Gastroesophageal sphincter (tissue), 4 donors: ENCODE data around the gene DPEP1. TPM values are rescaled to one million over a fixed set of nuclear protein-coding genes. Genes with fewer than 3 reads are reported as not detected.

Experiments used
- ATAC-seq: fragments of 150-250 bp; one replicate; pipeline ENCODE4 v1.9.1; 2016; ENCODE audit warnings: mild to moderate bottlenecking, moderate library complexity
- H3K27ac ChIP-seq, 4 donors: fragments of 200-600 bp; sonication (generic) in 3 of 4; 1 replicate in 3 of 4; 2 replicates in 1 of 4; pipeline ENCODE4 v1.5.1; 2016 to 2019
- H3K27me3 ChIP-seq: fragments of 200-600 bp; sonication (generic); one replicate; pipeline ENCODE4 v1.5.1; 2019
- H3K36me3 ChIP-seq, 2 donors: fragments of 200-600 bp; sonication (generic); one replicate each; pipeline ENCODE4 v1.5.1; 2019; ENCODE audit warnings: control low read depth in 1 of 2
- H3K4me1 ChIP-seq, 3 donors: fragments of 200-600 bp; sonication (generic); 1 replicate in 2 of 3; 2 replicates in 1 of 3; pipeline ENCODE4 v1.5.1; 2016 to 2019; ENCODE audit warnings: control low read depth in 2 of 3
- H3K4me3 ChIP-seq, 2 donors: fragments of 200-600 bp; sonication (generic); one replicate each; pipeline ENCODE4 v1.5.1; 2019; ENCODE audit warnings: mild to moderate bottlenecking in 1 of 2, moderate library complexity in 1 of 2
- H3K9me3 ChIP-seq, 3 donors: fragments of 200-600 bp; sonication (generic); one replicate each; pipeline ENCODE4 v1.5.1; 2017 to 2019; ENCODE audit warnings: control low read depth in 2 of 3
- CTCF ChIP-seq, 4 experiments: fragments of 200-600 bp in 2 of 4; fragments of 450-650 bp in 2 of 4; sonication (generic) in 1 of 4; IDR thresholded peaks; one replicate each; pipeline ENCODE4 v1.5.1; 2017 to 2019; ENCODE audit warnings: antibody characterized with exemption in 4 of 4, mild to moderate bottlenecking in 2 of 4, moderate library complexity in 2 of 4
- EP300 ChIP-seq: sonication (generic); formaldehyde crosslinking; IDR thresholded peaks from one replicate; pipeline ENCODE4 v1.6.1; 2017; ENCODE audit warnings: antibody characterized with exemption, mild to moderate bottlenecking
- POLR2A ChIP-seq, 2 donors: fragments of 450-650 bp; IDR thresholded peaks; one replicate each; pipeline ENCODE4 v1.6.1; 2017; ENCODE audit warnings: antibody characterized with exemption in 2 of 2, mild to moderate bottlenecking in 2 of 2, moderate library complexity in 1 of 2
- POLR2AphosphoS5 ChIP-seq: sonication (generic); formaldehyde crosslinking; IDR thresholded peaks from one replicate; pipeline ENCODE4 v1.6.1; 2017; ENCODE audit warnings: antibody characterized with exemption
- WGBS, 2 donors: methylation state at CpG; one replicate each; pipeline ENCODE4 v1.1.5; 2018; ENCODE audit warnings: low coverage in 1 of 2; 5-methylcytosine and 5-hydroxymethylcytosine counted together
- total RNA-seq, 4 donors: library from RNA; depleted of rRNA; stranded (reverse); fragments of >200 nt; gene quantifications; one replicate each; pipeline ENCODE4 v1.1.0, GENCODE V29; 2016

The DPEP1 gene
- total RNA-seq, 4 donors from 2014 or later = 0.54 TPM; not detected in 3

GRCh38 chr16:89656435-89657121 lies 43.1 kb downstream of the DPEP1 start:
- Histone ChIP-seq H3K4me1 (peaks cover 0 to 27% (median 16%) of the 10 kb centered on the region in 3 donors), H3K27me3 (no peaks in the 10 kb centered on the region), H3K4me3 (peak overlapping the region; percentile 56 to 99), H3K36me3 (peaks cover 0 to 43% of the 10 kb centered on the region in 2 donors), H3K9me3 (no peaks in the 10 kb centered on the region), H3K27ac (peak overlapping the region in 3 of 4 donors; percentile 86 to 88 (median 87))
- no peak for TF ChIP-seq POLR2A (IDR thresholded peaks at IDR 0.05)
- TF ChIP-seq POLR2AphosphoS5 = no peak
- no peak for TF ChIP-seq CTCF (IDR thresholded peaks at IDR 0.05)
- TF ChIP-seq EP300 = no peak
- 20 to 57% methylated on average over 7 to 8 of the region's 32 CpGs for WGBS, 2 donors
- no peak for ATAC-seq

GRCh38 chr16:89657442-89658220 lies 44.2 kb downstream of the DPEP1 start, which contains the start of the genes CHMP1A and SPATA33:
TSS of gene CHMP1A (minus strand) at chr16:89657708. CDS start at chr16:89657588, 120 bp downstream.
TSS of gene SPATA33 (plus strand) at chr16:89657836. CDS start at chr16:89657912, 76 bp downstream.
- 0% methylated on average over 4 of the region's 99 CpGs; no CpG with 5 or more reads in 1 of the 2 donors for WGBS, 2 donors
- Histone ChIP-seq H3K4me3 (peak within 1 kb of the TSS; percentile 56 to 99), H3K27ac (peak within 1 kb of the TSS; percentile 19 to 88 (median 86)), H3K27me3 (no peaks in the 10 kb centered on the region), H3K36me3 (peaks cover 0 to 43% of the 10 kb centered on the region in 2 donors), H3K9me3 (no peaks in the 10 kb centered on the region), H3K4me1 (peaks cover 0 to 27% (median 16%) of the 10 kb centered on the region in 3 donors)
- TF ChIP-seq EP300 = no peak
- peak; percentile 60 to 65 for TF ChIP-seq POLR2A (IDR thresholded peaks at IDR 0.05)
- peak; percentile 87 for TF ChIP-seq POLR2AphosphoS5
- TF ChIP-seq CTCF (IDR thresholded peaks at IDR 0.05) = no peak
- ATAC-seq = peak; percentile 95

GRCh38 chr16:89658221-89658879 lies 44.9 kb downstream of the DPEP1 start:
- no peak for ATAC-seq
- Histone ChIP-seq H3K27ac (peak overlapping the region; percentile 19 to 88 (median 86)), H3K4me1 (peaks cover 0 to 27% (median 16%) of the 10 kb centered on the region in 3 donors), H3K4me3 (peak overlapping the region; percentile 56 to 99), H3K9me3 (no peaks in the 10 kb centered on the region), H3K27me3 (no peaks in the 10 kb centered on the region), H3K36me3 (peaks cover 0 to 41% of the 10 kb centered on the region in 2 donors)
- WGBS, 2 donors = 27 to 50% methylated on average over 3 to 10 of the region's 27 CpGs
- TF ChIP-seq POLR2AphosphoS5 = no peak
- no peak for TF ChIP-seq CTCF (IDR thresholded peaks at IDR 0.05)
- no peak for TF ChIP-seq POLR2A (IDR thresholded peaks at IDR 0.05)
- no peak for TF ChIP-seq EP300

- ATAC-seq = no peak
- Histone ChIP-seq H3K9me3 (no peaks in the 10 kb centered on the region), H3K27ac (no peak overlapping the region), H3K4me3 (no peak overlapping the region), H3K4me1 (peaks cover 0 to 27% (median 16%) of the 10 kb centered on the region in 3 donors), H3K27me3 (no peaks in the 10 kb centered on the region), H3K36me3 (peaks cover 0 to 45% of the 10 kb centered on the region in 2 donors)
- no peak for TF ChIP-seq EP300
- TF ChIP-seq CTCF (IDR thresholded peaks at IDR 0.05) = no peak
- no peak for TF ChIP-seq POLR2AphosphoS5
- no peak for TF ChIP-seq POLR2A (IDR thresholded peaks at IDR 0.05)
- WGBS, 2 donors = 92 to 100% methylated on average over 2 of the region's 7 CpGs
Observed at GRCh38 chr16:89660146-89660545, 46.7 kb downstream of the DPEP1 start.
